Motor neuron (in vitro differentiated cells): ENCODE data around the gene RELL2. TPM values are rescaled to one million over a fixed set of nuclear protein-coding genes. Genes with fewer than 3 reads are reported as not detected.
A peak's percentile ranks its signal among the peaks of the same experiment; 100 is the strongest.

Experiments
- ATAC-seq, 8 experiments: fragments of 200-7000 bp; cut with Tn5 transposase; replicated peaks in 6 of 8; 2 replicates each; pipeline ENCODE4 v1.8.0; 2021; ENCODE audit warnings: mild to moderate bottlenecking in 8 of 8, moderate library complexity in 8 of 8
- H3K27ac ChIP-seq, 2 donors: fragments of 250-450 bp; sonication (Bioruptor Pico); 2 replicates each; pipeline ENCODE4 v1.9.0; 2021; ENCODE audit warnings: antibody characterized with exemption in 2 of 2, mild to moderate bottlenecking in 2 of 2, moderate library complexity in 1 of 2
- H3K4me1 ChIP-seq, 2 donors: fragments of 250-450 bp; sonication (Bioruptor Pico); replicated peaks in 1 of 2; 2 replicates each; pipeline ENCODE4 v1.6.1; 2021; ENCODE audit warnings: antibody characterized with exemption in 2 of 2, mild to moderate bottlenecking in 2 of 2, moderate library complexity in 1 of 2
- H3K4me3 ChIP-seq, 5 donors: fragments of 250-450 bp; sonication (Bioruptor Pico); 2 replicates each; pipeline ENCODE4 v1.9.0; 2021; ENCODE audit warnings: antibody characterized with exemption in 5 of 5, mild to moderate bottlenecking in 5 of 5, moderate library complexity in 4 of 5
- WGBS, 10 experiments: fragments of 450-650 bp; shearing (Covaris generic); methylation state at CpG; one replicate each; pipeline ENCODE4 v1.0.0; 2022; 5-methylcytosine and 5-hydroxymethylcytosine counted together
- in situ Hi-C, 9 experiments: fragments of 400-800 bp; cut with MboI; loops; one replicate each; pipeline ENCODE4 v1.15.0; 2021; ENCODE audit warnings: low sequenced_read_pairs in 9 of 9, low pct_unique_long_range_greater_than_20kb in 2 of 9; ENCODE audit not compliant: unreplicated experiment in 9 of 9
- total RNA-seq, 8 experiments: library from RNA; unstranded; fragments of 300-600 nt; gene quantifications; 2 replicates each; pipeline versions ENCODE4 v1.2.3 to v1.2.4, GENCODE V29; 2022

Gene RELL2
- total RNA-seq, 8 experiments from 2014 or later = 6.0 to 18.6 (median 12.5) TPM

DNA sequence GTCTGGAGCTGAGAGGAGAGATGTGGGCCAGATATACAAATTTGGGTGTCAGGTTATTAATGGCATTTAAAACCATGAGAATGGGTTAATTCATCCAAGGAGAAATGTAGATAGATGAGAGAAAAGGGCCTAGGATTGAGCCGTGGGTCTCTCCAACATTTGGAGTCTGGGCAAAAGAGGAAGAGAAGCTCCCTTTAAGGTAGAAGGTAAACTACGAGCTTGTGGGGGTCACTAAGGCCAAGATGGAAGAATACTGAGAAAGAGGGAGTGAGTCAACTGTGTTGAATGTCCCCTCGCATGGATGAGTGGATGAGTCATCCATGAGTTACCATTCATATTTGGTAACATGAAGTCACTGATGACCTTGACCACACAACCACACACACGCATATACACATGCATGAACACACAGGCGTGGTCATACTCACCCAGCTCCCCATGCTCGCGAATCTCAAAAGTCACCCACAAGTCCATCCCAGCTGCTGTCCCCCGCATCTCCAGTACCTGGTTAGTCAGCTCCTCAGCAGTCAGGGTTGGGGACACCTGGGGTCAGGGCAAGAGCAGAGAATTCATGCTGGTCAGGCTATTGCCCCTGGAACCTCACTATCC lies 21.2 kb downstream of the RELL2 start:
- Histone ChIP-seq H3K27ac (peak overlapping the region in 1 of 2 donors; percentile 53), H3K4me3 (no peak overlapping the region), H3K4me1 (no peaks in the 10 kb centered on the region)
- in situ Hi-C loops = loop anchor here in 1 of 9 experiments (25.0 kb wide), 1 partner anchor 479 kb away; no protein-coding TSS in a partner anchor
- peak in 7 of 8 experiments; percentile 78 to 88 (median 86) for ATAC-seq
- WGBS, 10 experiments = 0 to 96% (median 71%) methylated on average over 1 to 5 of the region's 8 CpGs; no CpG with 5 or more reads in 1 of the 10 experiments

- in situ Hi-C loops = loop anchor here in 1 of 9 experiments (25.0 kb wide), 1 partner anchor 475 kb away; no protein-coding TSS in a partner anchor
- no peaks in the 10 kb centered on the region for H3K4me1 ChIP-seq
- WGBS, 10 experiments = 75 to 90% methylated on average over 2 to 8 of the region's 17 CpGs; no CpG with 5 or more reads in 8 of the 10 experiments
- no peak overlapping the region for H3K4me3 ChIP-seq
- no peak for ATAC-seq
- no peak overlapping the region for H3K27ac ChIP-seq
These were observed 25.2 kb downstream of the RELL2 start for GRCh38 chr5:141662028-141662427.

DNA sequence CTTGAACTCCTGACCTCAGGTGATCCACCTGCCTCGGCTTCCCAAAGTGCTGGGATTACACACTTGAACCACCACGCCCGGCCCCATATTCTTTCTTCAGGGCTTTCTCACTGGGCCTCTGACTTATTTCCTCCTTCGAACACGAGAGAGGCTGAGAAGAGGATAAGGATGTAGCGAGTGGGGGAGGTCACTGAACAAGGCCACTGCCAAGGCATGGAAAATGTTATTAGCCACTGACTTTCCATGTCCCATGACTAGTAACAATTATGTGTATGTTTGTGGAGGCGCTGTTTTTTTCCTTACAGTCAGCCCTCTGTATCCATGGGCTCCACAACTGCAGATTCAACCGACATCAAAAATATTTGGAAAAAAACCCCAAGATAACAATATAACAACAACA lies 26.7 kb downstream of the RELL2 start:
- H3K27ac ChIP-seq = no peak overlapping the region
- no peak overlapping the region for H3K4me3 ChIP-seq
- in situ Hi-C loops = loop anchor here in 1 of 9 experiments (25.0 kb wide), 1 partner anchor 474 kb away; no protein-coding TSS in a partner anchor
- no peak for ATAC-seq
- WGBS, 10 experiments = 75 to 97% (median 89%) methylated on average over 1 to 8 of the region's 8 CpGs; no CpG with 5 or more reads in 1 of the 10 experiments
- no peaks in the 10 kb centered on the region for H3K4me1 ChIP-seq

GRCh38 chr5:141664733-141665461 lies 28.1 kb downstream of the RELL2 start:
- in situ Hi-C loops = loop anchor here in 1 of 9 experiments (25.0 kb wide), 1 partner anchor 472 kb away; no protein-coding TSS in a partner anchor
- WGBS, 10 experiments = 0 to 100% (median 64%) methylated on average over 1 to 5 of the region's 13 CpGs; no CpG with 5 or more reads in 1 of the 10 experiments
- no peak overlapping the region for H3K4me3 ChIP-seq
- H3K4me1 ChIP-seq = no peaks in the 10 kb centered on the region
- H3K27ac ChIP-seq = no peak overlapping the region
- peak; percentile 80 to 99 (median 90) for ATAC-seq

DNA sequence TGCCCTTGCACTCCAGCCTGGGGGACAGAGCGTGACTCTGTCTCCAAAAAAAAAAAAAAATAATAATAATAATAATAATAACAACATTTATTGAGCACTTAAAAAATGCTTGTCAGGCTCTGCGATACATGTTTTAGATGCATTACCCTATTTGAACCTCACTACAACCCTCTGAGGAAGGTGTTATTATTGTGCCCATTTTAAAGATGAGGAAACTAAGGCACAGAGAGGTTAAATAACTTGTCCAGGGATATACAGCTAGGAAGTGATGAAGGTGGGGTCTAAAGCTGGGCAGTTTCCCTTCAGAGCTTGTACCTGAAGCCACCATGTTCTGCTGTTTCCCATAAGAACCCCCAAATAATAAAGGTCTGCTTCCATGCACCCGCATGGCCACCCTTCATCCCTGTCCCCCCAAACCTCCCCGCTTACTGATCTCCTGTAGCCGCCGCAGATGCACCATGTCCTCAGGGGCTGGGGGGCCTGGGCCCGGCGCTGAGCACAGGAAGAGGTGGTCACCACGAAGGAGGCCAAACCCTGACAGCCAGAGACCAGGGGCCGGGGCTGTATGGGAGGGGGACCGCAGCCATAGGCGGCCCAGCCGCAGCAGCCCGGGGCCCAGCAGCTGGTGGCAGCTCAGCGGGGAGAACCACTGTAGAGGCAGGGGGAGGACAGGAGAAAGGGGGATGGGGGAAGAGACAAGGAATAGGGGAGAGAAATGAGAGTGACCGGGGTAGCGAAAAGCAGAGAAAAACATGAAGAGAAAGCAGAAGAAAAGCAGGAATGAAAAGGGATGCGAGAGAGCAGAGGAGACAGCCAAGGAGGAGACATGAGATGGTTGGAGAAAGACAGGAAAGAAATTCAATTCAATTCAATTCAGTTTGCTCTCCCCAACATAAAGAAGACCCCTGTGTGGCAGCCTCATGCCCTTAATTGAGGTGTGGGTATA lies 29.5 kb downstream of the RELL2 start:
- 73 to 100% (median 94%) methylated on average over 2 to 6 of the region's 18 CpGs; no CpG with 5 or more reads in 1 of the 10 experiments for WGBS, 10 experiments
- no peak overlapping the region for H3K27ac ChIP-seq
- H3K4me1 ChIP-seq = no peaks in the 10 kb centered on the region
- in situ Hi-C loops = loop anchor here in 1 of 9 experiments (25.0 kb wide), 1 partner anchor 471 kb away; no protein-coding TSS in a partner anchor
- H3K4me3 ChIP-seq = no peak overlapping the region
- no peak for ATAC-seq

DNA sequence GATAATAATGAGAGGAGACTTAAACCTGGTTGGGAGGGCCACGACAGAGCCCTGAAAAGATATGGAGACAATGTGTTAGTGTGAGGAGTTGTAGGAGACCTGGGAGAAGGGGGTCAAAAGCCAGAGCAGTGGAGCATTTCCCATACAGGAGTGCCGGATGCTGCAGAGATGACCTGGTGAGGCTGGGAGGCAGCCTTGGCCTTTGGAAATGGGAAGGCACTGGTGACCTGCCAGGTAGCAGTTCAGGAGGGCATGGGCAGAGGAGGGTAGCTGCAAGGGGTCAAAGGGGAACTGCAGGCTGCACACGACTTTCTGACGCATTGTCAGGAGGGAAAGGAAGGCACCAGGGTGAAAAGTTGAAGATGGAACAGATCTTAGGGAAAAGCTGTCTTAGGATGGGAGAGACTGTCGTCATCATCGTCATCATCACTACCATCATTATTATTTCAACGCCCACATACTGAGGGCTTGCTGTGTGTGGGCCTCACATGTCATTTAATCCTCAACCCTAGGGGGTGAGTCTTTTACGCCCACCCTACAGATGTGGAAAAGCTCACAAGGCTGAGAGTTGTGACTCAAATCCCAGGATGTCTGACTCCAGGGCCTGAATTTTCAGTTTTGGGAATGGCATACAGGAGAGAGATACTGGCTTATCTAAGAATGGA lies 31.9 kb downstream of the RELL2 start:
- H3K4me1 ChIP-seq = peaks cover 10 to 13% of the 10 kb centered on the region in 2 donors
- H3K27ac ChIP-seq = no peak overlapping the region
- ATAC-seq = no peak
- H3K4me3 ChIP-seq = no peak overlapping the region
- in situ Hi-C loops = loop anchor here in 1 of 9 experiments (25.0 kb wide), 1 partner anchor 469 kb away; no protein-coding TSS in a partner anchor
- 0 to 83% (median 67%) methylated on average over 1 to 7 of the region's 8 CpGs; no CpG with 5 or more reads in 1 of the 10 experiments for WGBS, 10 experiments

- no peak for ATAC-seq
- in situ Hi-C loops = loop anchor here in 1 of 9 experiments (25.0 kb wide), 1 partner anchor 468 kb away; no protein-coding TSS in a partner anchor
- H3K4me1 ChIP-seq = peaks cover 14 to 18% of the 10 kb centered on the region in 2 donors
- H3K27ac ChIP-seq = no peak overlapping the region
- H3K4me3 ChIP-seq = no peak overlapping the region
- WGBS, 10 experiments = 10 to 100% (median 82%) methylated on average over 1 to 3 of the region's 4 CpGs; no CpG with 5 or more reads in 5 of the 10 experiments
These were observed 32.7 kb downstream of the RELL2 start for GRCh38 chr5:141669520-141669919.

GRCh38 chr5:141672071-141672840 lies 35.5 kb downstream of the RELL2 start:
- Histone ChIP-seq H3K4me3 (no peak overlapping the region), H3K27ac (no peak overlapping the region), H3K4me1 (peaks cover 20 to 25% of the 10 kb centered on the region in 2 donors)
- WGBS, 10 experiments = 59 to 100% (median 83%) methylated on average over 1 to 9 of the region's 23 CpGs; no CpG with 5 or more reads in 5 of the 10 experiments
- ATAC-seq = no peak
- in situ Hi-C loops = loop anchor here in 2 of 9 experiments (10.0 to 25.0 kb wide), 3 partner anchors 283 to 465 kb away; partner anchors contain the start of genes PCDH12 (in 1 of the 2) and RNF14 (in 1 of the 2)

GRCh38 chr5:141672841-141673813 lies 36.3 kb downstream of the RELL2 start:
- 0 to 83% (median 57%) methylated on average over 1 to 2 of the region's 19 CpGs; no CpG with 5 or more reads in 6 of the 10 experiments for WGBS, 10 experiments
- ATAC-seq = peak in 6 of 8 experiments; percentile 36 to 91 (median 88)
- H3K4me3 ChIP-seq = no peak overlapping the region
- H3K4me1 ChIP-seq = peaks cover 20 to 25% of the 10 kb centered on the region in 2 donors
- in situ Hi-C loops = loop anchor here in 2 of 9 experiments (10.0 to 25.0 kb wide), 3 partner anchors 282 to 464 kb away; partner anchors contain the start of genes PCDH12 (in 1 of the 2) and RNF14 (in 1 of the 2)
- peak overlapping the region; percentile 50 to 60 for H3K27ac ChIP-seq

DNA sequence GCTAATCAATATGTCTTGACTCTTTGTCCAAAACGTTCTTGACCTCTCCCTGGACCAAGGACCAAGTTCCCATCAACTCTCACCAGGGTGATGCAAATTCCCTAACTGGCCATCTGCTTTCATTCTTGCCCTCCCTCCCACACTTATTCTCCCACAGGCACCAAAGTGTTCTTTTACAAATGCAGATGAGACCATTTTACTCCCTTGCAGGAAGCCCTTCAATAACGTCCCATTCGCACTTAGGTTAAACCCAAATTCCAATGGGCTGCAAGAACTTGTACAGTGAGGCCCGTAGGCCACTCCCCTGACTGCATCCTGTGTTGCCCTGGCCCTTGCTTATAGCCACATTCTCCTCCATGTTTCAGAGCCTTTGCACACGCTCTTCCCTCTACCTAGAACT lies 38.0 kb downstream of the RELL2 start:
- no peak overlapping the region for H3K27ac ChIP-seq
- H3K4me1 ChIP-seq = peaks cover 20 to 25% of the 10 kb centered on the region in 2 donors
- 0 to 52% (median 23%) methylated on average over 1 to 5 of the region's 5 CpGs; no CpG with 5 or more reads in 1 of the 10 experiments for WGBS, 10 experiments
- ATAC-seq = peak in 3 of 8 experiments; percentile 33 to 73 (median 55)
- H3K4me3 ChIP-seq = no peak overlapping the region
- in situ Hi-C loops = loop anchor here in 8 of 9 experiments (10.0 to 25.0 kb wide), 7 partner anchors 213 to 463 kb away; partner anchors contain the start of genes PCDH12 (in 2 of the 8), RNF14 (in 2 of the 8), DELE1 (in 1 of the 8) and PCDH1 (in 1 of the 8)
